HepG2 (cell line): ENCODE results near the gene CKLF. TPM values are rescaled to one million over a fixed set of nuclear protein-coding genes. Genes with fewer than 3 reads are reported as not detected.
A peak's percentile ranks its signal among the peaks of the same experiment; 100 is the strongest.

Source experiments
- ATAC-seq: fragments of 200-7000 bp; cut with Tn5 transposase; 3 replicates; pipeline ENCODE4 v1.9.1; 2020; ENCODE audit warnings: mild to moderate bottlenecking, moderate library complexity
- BruUV-seq: library from RNA; stranded (reverse); fragments of 400-500 nt; replicated peaks from 2 replicates; lab custom pipeline; 2021; lab: Mats Ljungman, UMichigan
- CTCF ChIA-PET: fragments of 300-600 bp; formaldehyde crosslinking; extraction: SDS; loops from one replicate; lab custom pipeline; 2021; ENCODE audit warnings: low total read pairs, inconsistent platforms, low intra/inter-chr PET ratio; lab: Yijun Ruan, JAX
- POLR2A ChIA-PET: fragments of 350-600 bp; sonication (Branson Sonifier 250); formaldehyde crosslinking; loops from one replicate; lab custom pipeline; 2020; ENCODE audit warnings: antibody characterized with exemption, inconsistent platforms; lab: Yijun Ruan, JAX
- DNase-seq: peaks from one replicate; pipeline ENCODE4 v3.0.0-alpha.2; 2015; ENCODE audit warnings: low spot score
- FAIRE-seq: peaks from 3 replicates; lab custom pipeline; 2011; peaks lifted over from hg19 to GRCh38; lab: Jason Lieb, UNC
- H2AFZ ChIP-seq: one replicate; pipeline ENCODE4 v1.6.1; 2011; ENCODE audit warnings: low read length, inconsistent platforms
- H3K27ac ChIP-seq: fragments of 300-600 bp; 3 replicates; pipeline ENCODE4 v1.8.0; 2011; ENCODE audit warnings: mixed run types, mild to moderate bottlenecking, mixed read lengths, low read length, inconsistent platforms; ENCODE audit not compliant: insufficient read depth; ENCODE audit errors: extremely low read length
- H3K27me3 ChIP-seq, 2 experiments: fragments of 200-600 bp in 1 of 2; 2 replicates in 1 of 2; 3 replicates in 1 of 2; pipeline versions ENCODE4 v1.6.0 to v1.8.0; 2011; ENCODE audit warnings: low read length in 2 of 2, mild to moderate bottlenecking in 2 of 2, moderate library complexity in 2 of 2, inconsistent platforms in 1 of 2; ENCODE audit not compliant: insufficient read depth in 2 of 2, control insufficient read depth in 1 of 2
- H3K36me3 ChIP-seq, 2 experiments: fragments of 200-600 bp in 1 of 2; replicated peaks in 1 of 2; 2 replicates in 1 of 2; 3 replicates in 1 of 2; pipeline versions ENCODE4 v1.5.1 to v1.8.0; 2011; ENCODE audit warnings: low read length in 2 of 2, inconsistent platforms in 1 of 2; ENCODE audit not compliant: insufficient read depth in 2 of 2, control insufficient read depth in 1 of 2
- H3K4me1 ChIP-seq: 2 replicates; pipeline ENCODE4 v1.5.1; 2012; ENCODE audit warnings: low read length, inconsistent platforms; ENCODE audit not compliant: insufficient read depth
- H3K4me2 ChIP-seq: 2 replicates; pipeline ENCODE4 v1.6.0; 2011; ENCODE audit warnings: low read depth, low read length, inconsistent platforms
- H3K4me3 ChIP-seq, 3 experiments: fragments of 200-600 bp in 1 of 3; sonication (generic), shearing (Covaris generic) in 1 of 3; replicated peaks in 1 of 3; 2 replicates each; pipeline ENCODE4 v1.5.1; 2011 to 2016; ENCODE audit warnings: low read length in 3 of 3, inconsistent platforms in 2 of 3, low read depth in 2 of 3, mild to moderate bottlenecking in 2 of 3, control low read depth in 1 of 3, mixed read lengths in 1 of 3; ENCODE audit not compliant: insufficient read depth in 1 of 3
- H3K79me2 ChIP-seq: one replicate; pipeline ENCODE4 v1.6.1; 2011; ENCODE audit warnings: low read length, inconsistent platforms; ENCODE audit not compliant: insufficient read depth
- H3K9ac ChIP-seq: 2 replicates; pipeline ENCODE4 v1.6.0; 2011; ENCODE audit warnings: mild to moderate bottlenecking, low read depth, low read length, inconsistent platforms; ENCODE audit not compliant: insufficient read depth
- H3K9me3 ChIP-seq: 2 replicates; pipeline ENCODE4 v1.5.1; 2012; ENCODE audit warnings: mild to moderate bottlenecking, low read length
- H4K20me1 ChIP-seq: 2 replicates; pipeline ENCODE4 v1.6.0; 2011; ENCODE audit warnings: inconsistent platforms, mild to moderate bottlenecking, low read length, moderate library complexity; ENCODE audit not compliant: insufficient read depth
- ARID2 ChIP-seq: sonication (generic); formaldehyde crosslinking; IDR thresholded peaks from 2 replicates; pipeline ENCODE4 v1.8.1; 2022; ENCODE audit warnings: mild to moderate bottlenecking, missing genetic modification reagents, borderline replicate concordance
- DPF2 ChIP-seq: sonication (generic); formaldehyde crosslinking; IDR thresholded peaks from 2 replicates; pipeline ENCODE4 v1.4.0; 2020; ENCODE audit warnings: mild to moderate bottlenecking, low read depth, missing genetic modification reagents, borderline replicate concordance
- HNRNPK ChIP-seq: fragments of 200-400 bp; formaldehyde crosslinking; IDR thresholded peaks from 2 replicates; pipeline ENCODE4 v1.6.1; 2018; ENCODE audit warnings: low read length, low read depth, moderate library complexity, mild to moderate bottlenecking; ENCODE audit not compliant: poor library complexity, severe bottlenecking
- KDM4B ChIP-seq: sonication (generic); formaldehyde crosslinking; IDR thresholded peaks from 2 replicates; pipeline ENCODE4 v1.4.0; 2020; ENCODE audit warnings: missing genetic modification reagents
- PCBP1 ChIP-seq: fragments of 200-400 bp; formaldehyde crosslinking; IDR thresholded peaks from 2 replicates; pipeline ENCODE4 v1.6.1; 2017; ENCODE audit warnings: mild to moderate bottlenecking, low read depth, low read length, borderline replicate concordance
- TBX2 ChIP-seq: sonication (generic); formaldehyde crosslinking; IDR thresholded peaks from 2 replicates; pipeline ENCODE4 v1.5.0; 2020; ENCODE audit warnings: missing genetic modification reagents, mild to moderate bottlenecking, borderline replicate concordance
- TCF7 ChIP-seq: sonication (generic); IDR thresholded peaks from 2 replicates; pipeline ENCODE4 v1.6.1; 2016; ENCODE audit warnings: antibody characterized with exemption, low read depth
- ZFP90 ChIP-seq: sonication (generic); formaldehyde crosslinking; IDR thresholded peaks from 2 replicates; pipeline ENCODE4 v1.8.0; 2022; ENCODE audit warnings: missing genetic modification reagents, mild to moderate bottlenecking, inconsistent platforms, borderline replicate concordance
- ZNF510 ChIP-seq: sonication (generic); formaldehyde crosslinking; IDR thresholded peaks from 2 replicates; pipeline ENCODE4 v1.4.0; 2020; ENCODE audit warnings: low read depth, mild to moderate bottlenecking, missing genetic modification reagents
- ZNF547 ChIP-seq: sonication (generic); formaldehyde crosslinking; IDR thresholded peaks from 2 replicates; pipeline ENCODE4 v1.5.1; 2020; ENCODE audit warnings: mild to moderate bottlenecking, missing genetic modification reagents
- ZNF709 ChIP-seq: sonication (generic); formaldehyde crosslinking; IDR thresholded peaks from 2 replicates; pipeline ENCODE4 v1.5.0; 2020; ENCODE audit warnings: mild to moderate bottlenecking, missing genetic modification reagents
- ZNF724P ChIP-seq: sonication (generic); formaldehyde crosslinking; IDR thresholded peaks from 2 replicates; pipeline ENCODE4 v1.8.0; 2022; ENCODE audit warnings: missing genetic modification reagents, borderline replicate concordance
- ZSCAN21 ChIP-seq: sonication (generic); formaldehyde crosslinking; IDR thresholded peaks from 2 replicates; pipeline ENCODE4 v1.8.0; 2022; ENCODE audit warnings: mild to moderate bottlenecking, missing genetic modification reagents, moderate library complexity, borderline replicate concordance
- whole genome bisulfite sequencing: methylation state at CpG from one replicate; pipeline ENCODE4 v1.1.6; 2017; ENCODE audit warnings: low lambda C conversion rate; 5-methylcytosine and 5-hydroxymethylcytosine counted together
- in situ Hi-C: cut with HindIII; loops from 2 replicates; pipeline ENCODE4 v1.10.0; 2017; ENCODE audit warnings: low pct_unique_long_range_greater_than_20kb; ENCODE audit not compliant: extremely low pct_ligation_motif_present
- intact Hi-C: fragments of 100-400 bp; cut with micrococcal nuclease; formaldehyde crosslinking; loops from one replicate; pipeline ENCODE4 v1.10.0; 2022; ENCODE audit not compliant: unreplicated experiment
- polyA plus RNA-seq, 8 experiments: library from polyadenylated mRNA; depleted of rRNA in 3 of 8; stranded (reverse) in 7 of 8; unstranded in 1 of 8; fragments of >200 nt; fragmentation: Illumina TruSeq in 4 of 8; extraction: Trizol in 4 of 8; gene quantifications; 2 replicates each; pipeline versions ENCODE4 v1.2.1 to v1.2.3, GENCODE V29; 2011 to 2016; ENCODE audit warnings: low read depth in 4 of 8, missing spikeins in 1 of 8, mixed read lengths in 1 of 8; ENCODE audit not compliant: insufficient read depth in 1 of 8
- total RNA-seq, 5 experiments: library from RNA; depleted of rRNA; stranded (reverse); fragments of >200 nt; fragmentation: Illumina TruSeq; extraction: Trizol; gene quantifications; 2 replicates each; pipeline ENCODE4 v1.2.3, GENCODE V29; 2016; ENCODE audit warnings: low read depth in 1 of 5
- TF ChIP-seq, protein P1 (sequence below): sonication (generic); formaldehyde crosslinking; IDR thresholded peaks from 2 replicates; pipeline ENCODE4 v1.4.0; 2020; ENCODE audit warnings: mild to moderate bottlenecking, missing genetic modification reagents
- TF ChIP-seq, protein P2 (sequence below): sonication (generic); formaldehyde crosslinking; IDR thresholded peaks from 2 replicates; pipeline ENCODE4 v1.4.0; 2020; ENCODE audit warnings: low read depth, mild to moderate bottlenecking, missing genetic modification reagents
- TF ChIP-seq, protein P3 (sequence below): sonication (generic); formaldehyde crosslinking; IDR thresholded peaks from 2 replicates; pipeline ENCODE4 v1.4.0; 2020; ENCODE audit warnings: missing genetic modification reagents

Gene CKLF
- total and polyA plus RNA-seq, 2 of the 13 experiments (the other 11 are each of a cell fraction or from before 2014, with no cell fraction given), result 120 to 167 TPM

DNA sequence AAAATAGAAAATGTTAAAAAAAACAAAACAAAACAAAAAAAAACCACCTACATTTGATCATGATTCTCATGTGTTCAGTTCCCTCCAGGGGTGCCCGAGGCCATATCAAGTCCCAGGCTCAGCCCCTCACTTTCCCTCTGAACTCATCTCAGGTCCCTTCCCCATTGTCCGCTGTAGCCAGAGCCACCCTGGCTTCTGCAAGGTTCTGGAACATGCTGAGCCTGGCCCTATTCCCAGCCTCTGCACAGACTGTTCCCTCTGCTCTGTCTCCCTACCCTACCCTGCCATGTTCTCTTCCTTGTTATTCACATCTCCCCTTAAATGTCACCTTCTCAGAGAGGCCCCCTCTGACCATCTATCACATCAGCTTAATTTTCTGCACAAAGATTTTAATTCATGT lies 49.3 kb upstream of the CKLF start:
- 85% methylated on average over 2 of the region's 2 CpGs for WGBS

More for the DNA sequence above, 49.3 kb upstream of the CKLF start:
- Histone ChIP-seq H3K27ac (no peak overlapping the region), H3K27me3 (no peaks in the 10 kb centered on the region), H3K4me2 (peak overlapping the region; percentile 9; the same call in 1 of the 2 replicates), H4K20me1 (no peaks in the 10 kb centered on the region), H3K4me1 (peaks cover 15% of the 10 kb centered on the region)
- DNase-seq, result no peak
- no TSS peak for BruUV-seq
- POLR2A ChIA-PET, result interaction anchor here (1.6 kb wide), 1 partner anchor 9 kb away, joined by 6 read pairs; no protein-coding TSS in a partner anchor
- no peak for TF ChIP-seq KDM4B (CRISPR knock-in tag)
- TF ChIP-seq, protein P1, sequence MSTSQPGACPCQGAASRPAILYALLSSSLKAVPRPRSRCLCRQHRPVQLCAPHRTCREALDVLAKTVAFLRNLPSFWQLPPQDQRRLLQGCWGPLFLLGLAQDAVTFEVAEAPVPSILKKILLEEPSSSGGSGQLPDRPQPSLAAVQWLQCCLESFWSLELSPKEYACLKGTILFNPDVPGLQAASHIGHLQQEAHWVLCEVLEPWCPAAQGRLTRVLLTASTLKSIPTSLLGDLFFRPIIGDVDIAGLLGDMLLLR (CRISPR knock-in tag), result no peak
- TF ChIP-seq ZNF724P, result no peak
- TF ChIP-seq HNRNPK, result no peak
- TF ChIP-seq, protein P2, sequence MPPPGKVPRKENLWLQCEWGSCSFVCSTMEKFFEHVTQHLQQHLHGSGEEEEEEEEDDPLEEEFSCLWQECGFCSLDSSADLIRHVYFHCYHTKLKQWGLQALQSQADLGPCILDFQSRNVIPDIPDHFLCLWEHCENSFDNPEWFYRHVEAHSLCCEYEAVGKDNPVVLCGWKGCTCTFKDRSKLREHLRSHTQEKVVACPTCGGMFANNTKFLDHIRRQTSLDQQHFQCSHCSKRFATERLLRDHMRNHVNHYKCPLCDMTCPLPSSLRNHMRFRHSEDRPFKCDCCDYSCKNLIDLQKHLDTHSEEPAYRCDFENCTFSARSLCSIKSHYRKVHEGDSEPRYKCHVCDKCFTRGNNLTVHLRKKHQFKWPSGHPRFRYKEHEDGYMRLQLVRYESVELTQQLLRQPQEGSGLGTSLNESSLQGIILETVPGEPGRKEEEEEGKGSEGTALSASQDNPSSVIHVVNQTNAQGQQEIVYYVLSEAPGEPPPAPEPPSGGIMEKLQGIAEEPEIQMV (CRISPR knock-in tag), result no peak
- no peak for TF ChIP-seq DPF2
- no peak for TF ChIP-seq ZNF709 (CRISPR knock-in tag)
- TF ChIP-seq, protein P3, sequence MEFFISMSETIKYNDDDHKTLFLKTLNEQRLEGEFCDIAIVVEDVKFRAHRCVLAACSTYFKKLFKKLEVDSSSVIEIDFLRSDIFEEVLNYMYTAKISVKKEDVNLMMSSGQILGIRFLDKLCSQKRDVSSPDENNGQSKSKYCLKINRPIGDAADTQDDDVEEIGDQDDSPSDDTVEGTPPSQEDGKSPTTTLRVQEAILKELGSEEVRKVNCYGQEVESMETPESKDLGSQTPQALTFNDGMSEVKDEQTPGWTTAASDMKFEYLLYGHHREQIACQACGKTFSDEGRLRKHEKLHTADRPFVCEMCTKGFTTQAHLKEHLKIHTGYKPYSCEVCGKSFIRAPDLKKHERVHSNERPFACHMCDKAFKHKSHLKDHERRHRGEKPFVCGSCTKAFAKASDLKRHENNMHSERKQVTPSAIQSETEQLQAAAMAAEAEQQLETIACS (CRISPR knock-in tag), result no peak
- no peak for TF ChIP-seq ARID2
- no peak for TF ChIP-seq ZSCAN21 (CRISPR knock-in tag)
- TF ChIP-seq ZNF547 (CRISPR knock-in tag), result no peak
- TF ChIP-seq TCF7, result no peak
- TF ChIP-seq ZNF510 (CRISPR knock-in tag), result no peak
- TF ChIP-seq PCBP1, result no peak
- TF ChIP-seq ZFP90, result no peak
- TF ChIP-seq TBX2 (CRISPR knock-in tag), result no peak
- TF ChIP-seq, all 625 proteins: peak for 0
- CTCF ChIA-PET, result no interaction called here
- FAIRE-seq, result no peak
- H3K79me2 ChIP-seq, result no peaks in the 10 kb centered on the region
- ATAC-seq, result no peak
- H3K9me3 ChIP-seq, result no peaks in the 10 kb centered on the region
- no peak overlapping the region for H3K4me3 ChIP-seq
- no peaks in the 10 kb centered on the region; a peak in 1 of 5 replicates for H3K36me3 ChIP-seq
- no peak overlapping the region for H3K9ac ChIP-seq
- in situ Hi-C loops, result no loop called here
- H2AFZ ChIP-seq, result no peak overlapping the region
- intact Hi-C loops, result no loop called here
